KG1 (cell line): ENCODE data around the gene HYAL3.
"Not testable (repeated sequence)": the region's sequence is repeated elsewhere in the genome, so short reads cannot be mapped to it uniquely, and the experiment has no call there.

Experiments used
- DNase-seq: peaks from one replicate; lab custom pipeline; 2025; lab: John Stamatoyannopoulos, UW

HYAL3 gene

GRCh38 chr3:50314816-50315215 is 15.6 kb upstream of the HYAL3 start:
- no peak for DNase-seq

GRCh38 chr3:50314342-50314741 is 15.1 kb upstream of the HYAL3 start:
- no peak for DNase-seq

- DNase-seq, result not testable (repeated sequence)
These were observed 12.8 kb upstream of the HYAL3 start for GRCh38 chr3:50312041-50312440.

GRCh38 chr3:50304601-50305000 is 5.4 kb upstream of the HYAL3 start:
- no peak for DNase-seq

- DNase-seq, result no peak
These were observed 4.0 kb upstream of the HYAL3 start, which contains the start of gene HYAL1 for GRCh38 chr3:50303013-50303815. TSS of gene HYAL1 (minus strand) at chr3:50303574. CDS start at chr3:50302956, 618 bp downstream.

- DNase-seq, result no peak
These were observed 3.1 kb upstream of the HYAL3 start for GRCh38 chr3:50302095-50303012.

- no peak for DNase-seq
These were observed 1.6 kb upstream of the HYAL3 start for GRCh38 chr3:50300681-50301254.

- DNase-seq, result no peak
These were observed 900 bp upstream of the HYAL3 start for GRCh38 chr3:50299929-50300680.

GRCh38 chr3:50299638-50299928 is 378 bp upstream of the HYAL3 start:
- no peak for DNase-seq

GRCh38 chr3:50297896-50298725 is 1.1 kb downstream of the HYAL3 start:
- no peak for DNase-seq

- DNase-seq, result no peak
These were observed 1.8 kb downstream of the HYAL3 start for GRCh38 chr3:50297384-50297775.

- DNase-seq, result no peak
These were observed 2.4 kb downstream of the HYAL3 start for GRCh38 chr3:50296721-50297383.

GRCh38 chr3:50295553-50296431 is 3.4 kb downstream of the HYAL3 start:
- DNase-seq, result no peak

GRCh38 chr3:50294492-50295403 is 4.5 kb downstream of the HYAL3 start:
- no peak for DNase-seq

- DNase-seq, result no peak
These were observed 5.1 kb downstream of the HYAL3 start for GRCh38 chr3:50294089-50294488.

- no peak for DNase-seq
These were observed 6.0 kb downstream of the HYAL3 start for GRCh38 chr3:50293079-50293801.

- DNase-seq, result peak; percentile 93
These were observed 6.8 kb downstream of the HYAL3 start, which contains the start of gene IFRD2 for GRCh38 chr3:50292159-50293078. TSS of gene IFRD2 (minus strand) at chr3:50292429. CDS start at chr3:50292274, 155 bp downstream.
